ENCODE results near the gene MET.
"Not testable (repeated sequence)": the region's sequence is repeated elsewhere in the genome, so short reads cannot be mapped to it uniquely, and the experiment has no call there.

MET gene

DNA sequence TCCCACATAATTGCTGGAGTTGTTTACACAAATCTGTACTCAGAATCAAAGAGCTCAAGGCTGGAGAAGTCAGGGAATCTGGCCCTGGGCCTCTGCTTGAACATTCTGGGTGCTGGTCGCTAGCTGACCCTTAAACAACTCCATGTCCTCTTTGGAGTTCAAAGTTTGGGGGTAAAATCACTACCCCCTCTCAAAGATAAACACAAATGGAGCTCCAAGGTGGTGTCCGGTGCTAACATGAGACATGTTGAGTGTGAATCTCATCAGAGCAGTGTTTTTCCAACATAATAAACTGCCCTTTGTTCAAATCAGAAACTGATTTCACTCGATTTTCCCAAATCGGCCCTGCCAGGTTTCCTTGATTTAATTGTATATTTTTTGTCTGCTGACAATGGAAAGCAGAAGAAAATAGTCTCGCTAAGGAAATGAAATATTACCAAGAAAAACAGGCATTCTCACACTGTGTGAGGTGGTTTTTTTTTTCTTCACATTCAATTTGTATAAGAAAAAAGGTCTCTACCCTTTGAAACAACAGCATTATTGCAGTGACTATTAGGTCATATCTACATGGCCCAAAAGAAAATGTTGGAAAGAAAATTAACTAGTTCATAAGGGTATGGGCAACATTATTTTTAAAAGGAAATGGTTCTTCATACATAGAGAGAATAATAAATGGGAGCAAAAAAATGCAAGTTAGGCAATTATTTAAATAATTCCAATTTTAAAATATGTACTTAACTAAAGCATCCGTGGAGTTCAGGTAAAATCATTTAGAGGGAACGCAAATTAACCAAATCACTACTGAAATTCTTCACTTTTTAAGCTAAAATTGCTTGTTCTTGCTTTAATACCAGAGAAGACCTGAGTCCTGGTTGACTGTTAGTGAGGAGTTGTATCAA lies 134.3 kb downstream of the MET start:
- peak in 4 of 56 donors; percentile 3 to 26 (median 6) for DNase-seq

DNA sequence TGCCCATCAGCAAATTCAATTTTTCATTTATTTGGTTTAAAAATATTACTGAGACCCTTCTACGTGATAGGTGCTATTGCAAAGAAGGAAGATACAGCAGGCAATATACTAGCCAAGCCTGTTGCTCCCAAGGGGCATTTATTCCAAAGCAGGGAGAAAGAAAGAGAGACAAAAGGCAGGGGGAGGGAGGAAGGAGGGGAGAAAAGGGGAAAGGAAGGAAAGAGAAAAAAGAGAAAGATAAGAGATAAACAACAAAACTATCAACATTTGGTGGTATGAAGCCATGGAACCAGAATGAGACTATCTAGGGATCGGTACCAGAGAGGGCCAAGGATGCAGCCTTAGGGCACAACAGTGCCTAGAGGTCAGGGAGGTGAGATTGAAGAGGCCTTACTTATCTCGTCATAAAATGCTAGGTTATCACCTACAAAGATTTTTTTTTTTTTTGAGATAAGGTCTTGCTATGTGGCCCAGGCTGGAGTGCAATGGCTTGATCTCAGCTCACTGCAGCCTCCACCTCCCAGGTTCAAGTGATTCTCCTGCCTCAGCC lies 135.1 kb downstream of the MET start:
- no peak for DNase-seq

DNA sequence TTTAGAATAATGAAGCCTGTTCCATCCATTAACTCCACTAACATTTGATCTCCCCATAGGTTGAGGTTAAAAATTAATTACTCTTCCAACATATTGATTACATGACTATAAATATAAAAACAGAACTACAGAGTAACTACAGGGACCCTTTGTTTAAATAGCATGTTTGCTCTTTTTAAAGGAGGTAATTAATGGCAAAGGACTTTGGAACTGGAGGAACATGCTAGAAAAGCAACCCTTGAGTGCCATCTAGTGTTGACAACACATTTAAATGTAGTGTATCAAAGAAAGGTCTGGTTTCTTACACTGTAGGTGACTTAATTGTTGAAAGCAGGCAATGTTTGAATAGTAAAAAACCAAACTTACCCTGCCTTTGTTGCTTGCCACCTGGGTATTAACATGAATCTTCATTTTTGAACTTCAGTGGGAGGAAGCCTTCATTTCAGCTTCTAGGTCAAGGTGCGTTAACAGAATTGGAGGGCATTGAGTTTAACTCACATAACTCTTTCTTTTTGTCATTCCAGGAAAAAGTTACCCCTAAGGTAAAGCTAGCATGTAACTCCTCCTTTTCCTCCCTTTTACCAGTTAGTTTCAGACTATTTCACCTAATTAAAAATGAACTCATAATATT lies 137.8 kb downstream of the MET start:
- peak in 7 of 56 donors; percentile 1 to 22 (median 4) for DNase-seq

DNA sequence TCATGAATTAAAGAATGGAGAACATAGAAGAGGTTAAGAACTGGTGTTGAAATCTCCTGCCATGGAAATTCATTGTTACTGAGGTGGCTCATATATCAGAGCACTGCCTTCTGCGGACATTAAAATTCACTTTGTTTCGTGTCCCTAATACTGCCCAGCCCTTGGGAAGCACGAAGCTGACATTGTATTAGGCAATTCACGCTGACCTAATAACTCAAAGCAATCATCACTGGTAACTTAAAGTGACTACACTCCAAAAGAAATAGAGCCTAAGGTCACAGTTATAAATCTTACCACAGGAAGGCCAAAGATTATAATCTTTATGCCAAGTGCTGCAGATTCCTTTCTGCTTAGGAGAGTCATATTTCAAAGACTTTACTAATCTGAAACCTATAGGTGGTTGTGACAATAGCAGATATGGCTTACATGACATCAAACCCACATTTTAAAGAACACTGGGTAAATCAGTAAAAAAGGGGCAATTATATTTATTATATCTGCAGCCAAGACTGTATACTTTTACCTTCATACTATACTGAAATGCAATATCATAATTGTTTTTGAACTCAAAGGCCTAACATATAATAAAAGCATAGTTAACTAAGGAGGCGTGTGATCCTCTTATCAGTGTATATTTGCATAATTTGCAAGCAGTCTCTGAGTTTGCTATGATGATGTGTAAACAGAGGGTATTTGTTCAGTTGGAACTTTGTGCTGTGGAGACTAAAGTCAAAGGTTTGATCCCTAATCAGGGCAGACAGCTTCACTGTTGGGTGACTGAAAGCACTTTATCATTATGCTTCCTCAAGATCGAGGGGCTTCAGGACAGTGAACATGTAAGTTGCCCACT lies 138.5 kb downstream of the MET start:
- DNase-seq, result no peak

DNA sequence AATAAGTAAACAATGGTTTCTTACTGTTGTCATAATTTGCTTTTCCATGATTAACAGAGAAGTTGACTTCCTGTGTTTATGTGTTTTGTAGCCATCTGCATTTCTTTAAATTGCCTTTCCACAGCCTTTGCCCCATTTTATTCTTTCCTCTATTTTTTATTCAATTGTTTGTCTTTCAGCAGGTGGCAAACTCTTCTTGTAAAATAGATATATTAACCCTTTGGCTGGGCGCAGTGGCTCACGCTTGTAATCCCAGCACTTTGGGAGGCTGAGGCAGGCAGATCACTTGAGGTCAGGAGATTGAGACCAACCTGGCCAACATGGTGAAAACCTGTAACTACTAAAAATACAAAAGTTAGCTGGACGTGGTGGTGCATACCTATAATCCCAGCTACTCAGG lies 139.8 kb downstream of the MET start:
- DNase-seq, result no peak

DNA sequence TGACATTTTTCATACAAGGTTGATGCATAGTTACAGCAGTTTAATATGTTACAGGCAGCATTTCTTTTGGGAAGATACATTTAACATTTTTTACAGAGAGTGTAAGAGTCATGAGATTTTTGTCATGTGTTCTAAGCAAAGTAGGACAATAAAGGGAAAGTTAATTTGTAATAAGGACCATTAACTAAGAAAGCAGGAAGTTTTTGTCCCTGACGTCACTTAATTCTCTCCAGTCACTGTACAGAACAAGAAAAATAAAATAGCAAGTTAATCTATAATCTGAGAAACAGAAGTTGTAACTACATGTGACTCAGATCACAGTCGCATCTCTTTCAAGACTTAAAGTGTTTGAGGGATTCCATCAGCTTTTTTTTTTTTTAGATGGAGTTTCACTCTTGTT lies 140.9 kb downstream of the MET start:
- no peak for DNase-seq

DNA sequence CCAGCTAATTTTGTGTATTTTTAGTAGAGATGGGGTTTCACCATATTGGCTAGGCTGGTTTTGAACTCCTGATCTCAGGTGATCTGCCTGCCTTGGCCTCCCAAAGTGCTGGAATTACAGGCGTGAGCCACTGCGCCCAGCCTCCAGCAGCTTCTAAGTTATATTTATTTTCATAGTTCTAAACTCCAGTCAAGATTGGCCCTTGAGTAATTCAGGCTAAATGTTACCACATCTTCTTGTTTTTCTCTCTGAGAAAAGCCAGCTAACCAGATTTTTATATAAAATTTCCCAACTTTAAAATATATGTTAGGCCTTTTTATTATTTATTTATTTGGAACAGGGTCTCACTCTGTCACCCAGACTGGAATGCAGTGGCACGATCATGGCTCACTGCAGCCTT lies 141.4 kb downstream of the MET start:
- DNase-seq, result not testable (repeated sequence)

DNA sequence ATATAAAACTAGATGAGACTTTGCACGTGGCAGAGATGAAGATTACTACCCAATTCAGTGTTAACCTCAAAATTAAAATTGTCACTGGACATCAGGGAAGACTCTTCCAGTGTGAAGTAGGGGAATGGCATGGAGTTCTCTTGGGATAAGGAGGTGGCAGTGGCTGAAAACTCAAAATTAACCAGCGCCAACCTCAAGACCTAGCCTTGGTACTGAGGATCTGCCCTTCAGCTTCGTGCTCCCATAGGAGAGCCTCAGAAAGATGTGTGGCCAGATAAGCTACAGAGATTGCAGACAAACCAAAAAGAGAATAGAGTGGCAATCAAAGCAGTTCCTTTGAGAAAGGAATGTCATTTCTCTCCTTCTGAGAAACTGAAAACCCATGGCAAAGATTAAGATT lies 143.0 kb downstream of the MET start:
- no peak for DNase-seq

DNA sequence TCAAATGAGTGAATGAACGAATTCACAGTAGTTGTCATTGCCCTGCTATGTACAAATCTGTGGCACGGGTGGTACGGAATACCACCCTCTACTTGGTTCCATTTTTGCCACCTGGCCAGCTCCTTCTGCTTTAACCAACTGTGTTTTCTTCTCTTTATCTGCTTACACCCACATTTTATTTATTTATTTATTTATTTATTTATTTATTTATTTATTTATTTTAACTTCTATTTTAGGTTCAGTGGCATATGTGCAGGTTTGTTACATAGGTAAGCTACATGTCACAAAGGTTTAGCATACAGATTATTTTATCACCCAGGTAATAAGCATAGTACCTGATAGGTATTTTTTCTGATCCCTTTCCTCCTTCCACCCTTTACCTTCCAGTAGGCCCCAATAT lies 148.2 kb downstream of the MET start:
- DNase-seq, result no peak

DNA sequence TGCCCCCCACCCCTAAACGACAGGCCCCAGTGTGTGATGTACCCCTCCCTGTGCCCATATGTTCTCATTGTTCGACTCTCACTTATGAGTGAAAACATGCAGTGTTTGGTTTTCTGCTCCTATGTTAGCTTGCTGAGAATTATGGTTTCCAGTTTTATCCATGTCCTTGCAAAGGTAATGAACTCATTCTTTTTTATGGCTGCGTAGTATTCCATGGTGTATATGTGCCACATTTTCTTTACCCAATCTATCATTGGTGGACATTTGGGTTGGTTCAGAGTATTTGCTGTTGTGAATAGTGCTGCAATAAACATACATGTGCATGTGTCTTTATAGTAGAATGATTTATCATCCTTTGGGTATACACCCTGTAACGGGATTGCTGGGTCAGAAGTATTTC lies 149.7 kb downstream of the MET start:
- DNase-seq, result not testable (repeated sequence)

DNA sequence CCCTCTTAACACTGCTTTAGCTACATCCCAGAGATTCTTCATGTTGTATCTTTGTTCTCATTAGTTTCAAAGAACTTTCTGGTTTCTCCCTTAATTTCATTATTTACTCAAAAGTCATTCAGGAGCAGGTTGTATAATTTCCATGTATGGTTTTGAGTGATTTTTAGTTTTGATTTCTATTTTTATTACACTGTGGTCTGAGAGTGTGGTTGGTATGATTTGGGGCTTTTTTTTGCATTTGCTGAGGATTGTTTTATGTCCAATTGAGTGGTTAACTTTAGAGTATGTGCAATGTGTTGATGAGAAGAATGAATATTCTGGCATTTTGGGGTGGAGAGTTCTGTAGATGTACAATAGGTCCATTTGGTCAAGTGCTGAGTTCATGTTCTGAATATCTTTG lies 152.5 kb downstream of the MET start:
- DNase-seq, result no peak

DNA sequence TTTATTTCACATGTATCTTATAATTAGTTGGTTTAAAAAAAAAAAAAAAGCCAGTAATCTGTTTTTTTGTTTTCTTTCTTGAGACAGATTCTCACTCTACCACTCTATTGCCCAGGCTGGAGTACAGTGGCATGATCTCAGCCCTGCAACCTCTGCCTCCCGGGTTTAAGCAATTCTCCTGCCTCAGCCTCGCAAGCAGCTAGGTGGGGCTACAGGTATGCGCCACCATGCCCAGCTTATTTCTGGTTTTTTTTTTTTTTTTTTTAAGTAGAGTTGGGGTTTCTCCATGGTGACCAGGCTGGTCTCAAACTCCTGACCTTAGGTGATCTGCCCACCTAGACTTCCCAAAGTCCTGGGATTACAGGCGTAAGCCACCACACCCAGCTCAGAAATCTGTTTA lies 156.3 kb downstream of the MET start:
- DNase-seq, result no peak

DNA sequence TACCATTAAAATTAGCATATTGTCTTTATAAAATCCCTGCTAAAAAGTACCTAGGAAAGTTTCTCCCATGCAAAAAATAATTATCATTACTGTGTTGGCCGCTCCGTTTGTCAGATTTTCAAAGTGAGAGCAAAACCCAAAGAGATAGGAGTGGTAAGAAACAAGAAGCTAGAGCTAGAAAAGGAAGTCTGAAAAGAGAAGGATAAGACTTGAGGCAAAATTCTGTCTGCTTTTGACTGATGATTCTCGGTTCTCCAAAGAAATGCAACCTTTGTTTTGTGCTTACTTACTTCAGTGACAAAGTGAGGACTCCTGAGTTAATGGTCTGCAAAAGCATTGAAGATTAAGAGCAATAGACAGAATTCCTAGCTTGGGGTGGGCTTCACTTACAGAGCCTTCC lies 157.0 kb downstream of the MET start:
- no peak for DNase-seq

DNA sequence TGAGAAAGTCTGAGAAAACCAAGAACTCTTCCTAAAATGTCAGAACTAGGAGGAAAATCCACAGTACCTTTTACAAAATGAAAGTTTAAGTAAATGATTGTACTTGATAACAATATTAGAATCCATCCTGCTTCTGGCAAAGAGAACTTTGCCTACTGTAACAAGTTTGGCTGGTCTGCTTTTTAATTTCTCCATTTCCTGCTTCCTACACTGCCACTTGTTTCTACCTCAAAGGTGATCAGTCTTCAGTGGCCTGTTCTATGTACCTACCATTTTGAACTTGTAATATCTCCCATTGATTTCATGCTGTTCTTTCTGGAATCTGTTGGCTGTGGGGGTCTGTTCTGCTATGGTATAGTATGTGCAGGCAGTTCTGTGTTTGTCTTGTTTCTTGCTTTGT lies 157.5 kb downstream of the MET start:
- no peak for DNase-seq

DNA sequence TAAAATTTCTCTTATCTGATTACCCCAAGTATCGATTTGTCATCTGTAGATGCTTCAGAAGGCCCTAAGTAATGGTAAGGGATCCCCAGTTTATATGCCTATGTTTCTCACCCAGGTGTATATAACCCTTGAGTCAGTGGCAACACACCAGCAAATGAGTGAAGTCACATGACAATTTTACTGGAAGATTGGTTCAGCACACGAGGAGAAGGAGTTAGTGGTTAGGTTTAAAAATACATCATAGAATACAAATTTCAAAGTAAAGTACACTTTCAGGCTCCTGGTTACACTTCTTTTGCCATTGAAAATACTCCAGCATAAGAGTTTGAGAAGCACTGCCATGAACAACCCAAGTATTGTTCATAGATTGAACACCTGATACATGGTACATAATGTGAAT lies 160.7 kb downstream of the MET start:
- no peak for DNase-seq

DNA sequence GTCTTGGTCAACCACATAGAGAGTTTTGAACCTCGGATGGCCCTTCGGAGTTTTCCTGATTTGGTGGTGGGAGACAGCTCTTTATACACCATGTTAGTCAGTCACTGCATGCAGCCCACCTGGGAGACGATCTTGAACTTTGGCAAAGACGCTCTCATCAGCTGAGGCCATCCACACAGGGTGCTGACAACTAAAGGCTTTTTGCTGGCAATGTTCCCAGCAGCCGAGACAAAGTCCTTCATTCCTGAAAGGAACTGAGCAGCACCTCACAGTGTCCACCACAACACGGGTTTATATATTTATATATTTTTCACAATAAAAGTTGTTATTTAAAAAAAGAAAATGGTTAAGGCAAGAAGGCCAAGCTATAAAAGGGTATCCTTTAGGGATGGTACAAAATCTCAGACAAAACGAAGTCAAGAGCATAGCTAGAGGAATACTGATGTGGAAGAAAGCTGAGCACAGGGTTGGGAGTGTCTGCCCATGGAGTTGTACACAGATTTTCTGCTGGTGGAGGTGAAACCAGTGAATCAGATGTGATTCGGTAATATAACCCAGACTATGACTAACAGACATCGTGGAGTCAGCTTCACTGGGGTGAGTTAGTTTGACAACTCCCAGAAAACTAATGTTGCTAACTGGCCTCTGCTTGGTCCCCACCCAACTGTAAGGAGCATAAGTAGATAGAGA lies 163.0 kb downstream of the MET start:
- DNase-seq, result peak in 3 of 56 donors; percentile 0 to 4 (median 3)

DNA sequence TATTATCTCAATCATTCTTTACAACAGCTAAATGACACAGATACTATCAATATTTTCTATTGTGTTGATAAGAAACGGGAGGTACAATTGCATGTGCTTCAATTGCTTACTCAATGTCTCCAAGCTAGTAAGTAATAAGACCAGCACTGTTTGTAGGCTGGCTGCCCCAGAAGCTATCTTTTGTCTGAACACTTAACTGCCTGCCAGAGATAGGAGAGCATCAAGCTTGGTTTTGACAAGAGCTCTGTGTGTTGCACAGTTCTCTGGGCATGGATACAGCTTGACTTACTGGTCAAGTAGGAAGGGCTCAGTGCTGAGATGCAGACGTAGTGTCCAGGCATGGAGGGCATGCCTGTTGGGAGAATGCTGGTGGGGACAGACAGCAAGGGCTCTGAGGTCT lies 164.1 kb downstream of the MET start:
- DNase-seq, result no peak

DNA sequence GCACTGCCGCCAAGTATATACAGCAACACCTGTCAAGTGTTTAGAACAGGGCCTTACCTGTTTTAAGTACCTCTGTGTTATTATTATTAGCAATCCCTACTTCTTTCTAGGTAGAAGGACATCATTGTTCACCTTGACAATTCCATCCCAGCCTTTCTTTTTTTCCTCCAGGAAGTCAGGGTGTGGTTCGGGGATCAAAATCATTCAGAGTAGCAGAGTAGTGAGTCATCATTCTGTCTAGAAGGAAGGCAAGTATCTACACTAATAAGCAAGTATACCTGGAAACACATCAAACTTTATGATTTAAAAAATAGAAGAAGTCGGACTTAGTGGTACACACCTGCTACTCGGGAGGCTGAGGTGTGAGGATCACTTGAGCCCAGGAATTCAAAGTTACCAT lies 164.9 kb downstream of the MET start:
- DNase-seq, result no peak

DNA sequence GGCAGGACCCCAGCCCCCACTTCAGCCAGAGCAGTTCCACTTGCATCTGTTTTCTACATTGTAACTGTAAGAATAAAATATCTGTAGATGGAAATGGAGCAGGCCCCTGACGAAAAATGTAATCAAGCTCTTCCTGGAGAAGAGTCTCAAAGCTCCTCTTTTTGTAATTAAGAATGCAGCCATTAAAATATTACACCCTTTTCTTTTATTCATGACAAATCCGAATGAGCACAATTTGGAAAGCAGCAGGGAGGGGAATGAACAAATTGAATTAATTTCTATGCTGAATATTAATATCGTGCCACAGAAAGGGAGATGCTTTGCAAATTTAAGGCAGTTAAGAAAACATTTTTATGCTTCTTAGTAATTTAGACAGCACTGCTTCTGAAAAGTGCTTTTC lies 165.6 kb downstream of the MET start:
- no peak for DNase-seq

DNA sequence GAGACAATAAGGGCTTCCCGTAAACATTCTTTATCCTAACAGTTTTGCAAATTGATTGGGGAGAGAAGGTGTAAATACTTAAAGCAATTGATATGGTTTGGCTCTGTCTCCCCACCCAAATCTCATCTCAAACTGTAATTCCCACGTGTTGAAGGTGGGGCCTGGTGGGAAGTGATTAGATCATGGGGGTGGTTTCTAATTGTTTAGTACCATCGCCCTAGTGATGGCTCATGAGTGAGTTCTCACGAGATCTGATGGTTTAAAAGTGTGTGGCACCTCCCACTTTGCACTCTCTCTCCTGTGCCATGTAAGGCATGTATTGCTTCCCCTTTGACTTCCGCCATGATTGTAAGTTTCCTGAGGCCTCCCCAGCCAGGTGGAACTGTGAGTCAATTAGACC lies 168.3 kb downstream of the MET start:
- no peak for DNase-seq

DNA sequence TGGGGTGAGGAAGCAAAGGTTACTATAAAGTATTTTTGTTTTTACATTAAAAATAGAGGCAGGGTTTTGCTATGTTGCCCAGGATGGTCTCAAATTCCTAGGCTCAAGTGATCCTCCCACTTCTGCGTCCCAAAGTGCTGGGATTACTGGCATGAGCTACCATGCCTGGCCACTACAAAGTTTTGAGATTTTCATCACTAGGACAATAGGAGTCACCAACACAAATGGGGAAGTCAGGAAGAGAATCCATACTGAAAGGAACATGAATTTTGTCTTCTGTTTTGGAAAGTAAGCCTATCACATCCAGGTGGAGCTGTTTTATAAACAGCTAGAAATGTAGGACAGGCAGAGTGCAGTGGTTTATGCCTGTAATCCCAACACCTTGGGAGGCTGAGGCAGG lies 170.4 kb downstream of the MET start:
- no peak for DNase-seq

Data from nucleus accumbens (tissue), 56 donors.